ENCODE measurements around the gene CNNM4. TPM values are rescaled to one million over a fixed set of nuclear protein-coding genes. Genes with fewer than 3 reads are reported as not detected.

Gene CNNM4
- total RNA-seq, 2 donors from 2014 or later, result 9.2 to 13.9 TPM

DNA sequence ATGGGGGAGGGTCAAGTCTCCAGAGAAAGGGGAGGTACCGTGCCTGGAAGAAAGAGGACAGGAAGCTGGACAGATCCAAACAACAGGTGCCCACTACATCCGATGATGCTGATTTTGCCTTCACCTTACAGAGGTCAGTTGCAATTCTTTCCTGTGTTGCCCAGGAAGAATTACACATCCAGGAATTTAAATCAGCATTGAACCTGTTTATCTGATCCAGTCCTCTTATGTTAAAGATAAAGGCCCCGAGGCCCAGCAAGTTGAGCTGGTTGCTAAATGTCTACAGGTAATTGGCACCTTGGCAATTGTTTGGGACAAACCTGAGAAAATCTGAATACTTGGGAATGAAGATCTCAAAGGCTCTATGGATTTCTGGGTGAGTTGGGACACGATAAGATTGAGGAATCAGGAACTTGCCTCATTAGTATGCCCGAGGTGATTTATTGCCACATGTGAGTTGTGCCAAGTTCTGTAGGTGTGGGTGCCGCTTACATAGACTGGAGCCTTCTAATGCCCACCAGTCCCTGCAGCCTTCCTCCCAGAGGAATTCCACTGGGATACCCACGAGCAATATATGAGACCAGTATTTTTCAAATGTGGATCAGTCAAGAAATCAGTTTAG, 6.9 kb upstream of the CNNM4 start:
- intact Hi-C loops (cut with DNase I), result no loop called here
- no peaks in the 10 kb centered on the region for H3K36me3 ChIP-seq
- no peak overlapping the region for H3K27ac ChIP-seq
- no peaks in the 10 kb centered on the region for H3K4me1 ChIP-seq (replicated peaks)
- DNase-seq (ENCODE audit: low spot score), result no peak
- H3K9me3 ChIP-seq, result no peaks in the 10 kb centered on the region
- TF ChIP-seq, protein P1, sequence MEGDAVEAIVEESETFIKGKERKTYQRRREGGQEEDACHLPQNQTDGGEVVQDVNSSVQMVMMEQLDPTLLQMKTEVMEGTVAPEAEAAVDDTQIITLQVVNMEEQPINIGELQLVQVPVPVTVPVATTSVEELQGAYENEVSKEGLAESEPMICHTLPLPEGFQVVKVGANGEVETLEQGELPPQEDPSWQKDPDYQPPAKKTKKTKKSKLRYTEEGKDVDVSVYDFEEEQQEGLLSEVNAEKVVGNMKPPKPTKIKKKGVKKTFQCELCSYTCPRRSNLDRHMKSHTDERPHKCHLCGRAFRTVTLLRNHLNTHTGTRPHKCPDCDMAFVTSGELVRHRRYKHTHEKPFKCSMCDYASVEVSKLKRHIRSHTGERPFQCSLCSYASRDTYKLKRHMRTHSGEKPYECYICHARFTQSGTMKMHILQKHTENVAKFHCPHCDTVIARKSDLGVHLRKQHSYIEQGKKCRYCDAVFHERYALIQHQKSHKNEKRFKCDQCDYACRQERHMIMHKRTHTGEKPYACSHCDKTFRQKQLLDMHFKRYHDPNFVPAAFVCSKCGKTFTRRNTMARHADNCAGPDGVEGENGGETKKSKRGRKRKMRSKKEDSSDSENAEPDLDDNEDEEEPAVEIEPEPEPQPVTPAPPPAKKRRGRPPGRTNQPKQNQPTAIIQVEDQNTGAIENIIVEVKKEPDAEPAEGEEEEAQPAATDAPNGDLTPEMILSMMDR (IDR thresholded peaks at IDR 0.05), result no peak
- TF ChIP-seq POLR2A (IDR thresholded peaks at IDR 0.05) (no peak), POLR2AphosphoS5 (IDR thresholded peaks at IDR 0.05) (no peak)
- 44% methylated on average over 7 of the region's 7 CpGs for WGBS
- no peak overlapping the region for H3K4me3 ChIP-seq
- no peaks in the 10 kb centered on the region for H3K27me3 ChIP-seq (replicated peaks; ENCODE audit: insufficient read depth)

DNA sequence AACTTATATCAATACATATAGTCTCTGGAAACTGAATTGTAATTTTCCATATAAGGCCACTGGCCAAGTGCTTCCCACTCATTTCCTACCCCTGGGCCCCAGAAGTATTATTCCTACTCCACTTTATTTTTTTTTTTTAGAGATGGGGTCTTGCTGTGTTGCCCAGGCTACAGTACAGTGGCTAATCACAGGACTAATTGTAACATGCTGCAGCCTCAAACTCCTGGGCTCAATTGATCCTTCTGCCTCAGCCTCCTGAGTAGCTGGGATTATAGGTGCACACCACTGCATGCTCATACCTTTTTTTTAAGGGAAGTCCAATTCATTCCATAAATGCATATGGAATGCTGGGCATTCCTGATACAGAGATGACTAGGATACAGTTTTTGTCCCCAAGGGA, 6.4 kb upstream of the CNNM4 start:
- H3K9me3 ChIP-seq, result no peaks in the 10 kb centered on the region
- no peak for DNase-seq (ENCODE audit: low spot score)
- no peak overlapping the region for H3K4me3 ChIP-seq
- H3K27ac ChIP-seq, result no peak overlapping the region
- no peaks in the 10 kb centered on the region for H3K27me3 ChIP-seq (replicated peaks; ENCODE audit: insufficient read depth)
- no peaks in the 10 kb centered on the region for H3K36me3 ChIP-seq
- no peaks in the 10 kb centered on the region for H3K4me1 ChIP-seq (replicated peaks)
- intact Hi-C loops (cut with DNase I), result no loop called here
- TF ChIP-seq POLR2AphosphoS5 (IDR thresholded peaks at IDR 0.05), result no peak
- TF ChIP-seq, protein P1 (IDR thresholded peaks at IDR 0.05), result no peak
- no peak for TF ChIP-seq POLR2A (IDR thresholded peaks at IDR 0.05)

DNA sequence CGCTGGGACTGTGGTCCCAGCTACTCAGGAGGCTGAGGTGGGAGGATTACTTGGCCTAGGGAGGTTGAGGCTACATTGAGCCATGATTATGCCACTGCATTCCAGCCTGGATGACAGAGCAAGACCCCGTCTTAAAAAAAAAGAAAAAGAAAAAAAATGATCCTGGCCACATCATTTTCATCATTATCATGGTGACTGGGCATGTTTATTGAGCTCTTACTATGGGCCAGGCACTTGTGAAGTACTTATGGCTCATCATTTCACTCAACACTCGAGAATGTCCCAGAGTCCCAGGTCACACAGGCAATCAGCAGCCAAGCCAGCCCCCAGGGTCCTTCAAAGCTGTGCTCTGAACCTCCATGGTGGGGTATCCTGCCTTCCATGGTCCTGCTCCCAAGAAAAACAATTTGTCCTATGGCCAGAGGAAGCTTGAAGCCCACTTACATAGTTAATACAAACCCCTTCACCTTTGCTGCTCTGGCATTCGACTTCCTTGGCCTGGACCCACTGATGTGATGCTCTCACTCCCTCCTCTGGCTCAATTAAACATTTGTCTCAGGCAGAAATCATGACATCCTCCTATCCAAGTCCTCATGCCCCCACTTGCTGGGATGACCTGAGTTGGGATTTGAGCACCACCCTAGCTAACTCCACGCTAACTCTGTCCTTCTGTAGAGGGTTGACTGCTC, 3.8 kb upstream of the CNNM4 start:
- Histone ChIP-seq H3K36me3 (no peaks in the 10 kb centered on the region), H3K27me3 (replicated peaks; ENCODE audit: insufficient read depth) (no peaks in the 10 kb centered on the region), H3K4me1 (replicated peaks) (no peaks in the 10 kb centered on the region), H3K4me3 (no peak overlapping the region), H3K9me3 (no peaks in the 10 kb centered on the region), H3K27ac (no peak overlapping the region)
- no peak for TF ChIP-seq POLR2A (IDR thresholded peaks at IDR 0.05)
- TF ChIP-seq, protein P1 (IDR thresholded peaks at IDR 0.05), result no peak
- TF ChIP-seq POLR2AphosphoS5 (IDR thresholded peaks at IDR 0.05), result no peak
- WGBS, result 86% methylated on average over 5 of the region's 5 CpGs
- DNase-seq (ENCODE audit: low spot score), result no peak
- intact Hi-C loops (cut with DNase I), result no loop called here

DNA sequence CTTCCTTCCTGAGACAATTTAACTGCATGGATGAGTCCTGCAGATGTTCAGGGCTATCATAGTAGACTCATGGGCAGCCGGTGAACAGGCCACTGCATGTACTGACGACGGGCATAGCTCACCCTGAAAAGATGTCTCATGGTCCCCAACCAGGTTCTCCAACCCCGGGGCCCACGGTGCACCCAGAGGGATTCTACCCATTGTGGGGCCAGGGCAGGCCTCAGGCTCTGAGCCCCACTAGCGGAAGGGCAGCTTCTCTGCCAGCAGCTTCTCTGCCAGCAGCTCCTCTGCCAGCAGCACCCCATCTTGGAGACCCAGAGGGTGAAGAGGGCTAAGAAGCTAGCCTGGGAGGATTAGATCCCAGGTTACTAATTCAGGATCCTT, 3.2 kb upstream of the CNNM4 start:
- Histone ChIP-seq H3K27ac (no peak overlapping the region), H3K4me3 (no peak overlapping the region), H3K36me3 (no peaks in the 10 kb centered on the region), H3K27me3 (replicated peaks; ENCODE audit: insufficient read depth) (no peaks in the 10 kb centered on the region), H3K9me3 (no peaks in the 10 kb centered on the region), H3K4me1 (replicated peaks) (no peaks in the 10 kb centered on the region)
- TF ChIP-seq, protein P1 (IDR thresholded peaks at IDR 0.05), result no peak
- TF ChIP-seq POLR2A (IDR thresholded peaks at IDR 0.05), result no peak
- WGBS, result 80% methylated on average over 6 of the region's 6 CpGs
- intact Hi-C loops (cut with DNase I), result no loop called here
- no peak for DNase-seq (ENCODE audit: low spot score)

DNA sequence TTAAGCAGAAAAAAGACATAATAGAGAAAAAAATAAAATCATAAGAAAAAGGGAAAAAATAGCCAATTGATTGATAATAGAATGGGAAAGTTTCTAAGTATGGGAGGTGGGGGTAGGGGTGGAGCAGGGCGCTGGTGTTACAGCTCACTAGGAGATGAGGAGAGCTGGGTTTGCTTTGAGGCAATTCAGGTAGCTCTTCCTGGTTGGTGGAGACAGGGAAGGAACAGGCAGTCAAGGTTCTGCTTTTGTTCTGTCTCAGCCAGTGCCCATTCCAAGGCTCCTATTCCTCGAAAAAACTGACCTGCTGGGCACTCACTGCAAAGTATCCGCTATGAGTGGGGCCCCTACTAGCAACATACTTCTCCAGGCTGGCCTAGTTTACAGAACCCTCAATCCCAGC, 1.7 kb upstream of the CNNM4 start:
- intact Hi-C loops (cut with DNase I), result loop anchor here (1.0 kb wide), 1 partner anchor 17 kb away; no protein-coding TSS in a partner anchor
- H3K27ac ChIP-seq, result no peak overlapping the region
- WGBS, result 90% methylated on average over 3 of the region's 3 CpGs

More for the DNA sequence above, 1.7 kb upstream of the CNNM4 start:
- Histone ChIP-seq H3K4me3 (no peak overlapping the region), H3K4me1 (replicated peaks) (peaks cover 6% of the 10 kb centered on the region), H3K36me3 (no peaks in the 10 kb centered on the region), H3K27me3 (replicated peaks; ENCODE audit: insufficient read depth) (no peaks in the 10 kb centered on the region), H3K9me3 (no peaks in the 10 kb centered on the region)
- TF ChIP-seq POLR2A (IDR thresholded peaks at IDR 0.05) (no peak), POLR2AphosphoS5 (IDR thresholded peaks at IDR 0.05) (no peak)
- TF ChIP-seq, protein P1 (IDR thresholded peaks at IDR 0.05), result no peak
- DNase-seq (ENCODE audit: low spot score), result no peak
